Activated CD8-positive, alpha-beta memory T cell treated with anti-CD3 and anti-CD28 coated beads for 4 hours (primary cell): ENCODE results near the gene LINGO4.
A peak's percentile ranks its signal among the peaks of the same experiment; 100 is the strongest.

ENCODE experiments used
- DNase-seq, 2 donors: peaks; one replicate each; pipeline ENCODE4 v3.0.0-alpha.2; 2020; ENCODE audit warnings: low read depth in 2 of 2

LINGO4 gene, protein sequence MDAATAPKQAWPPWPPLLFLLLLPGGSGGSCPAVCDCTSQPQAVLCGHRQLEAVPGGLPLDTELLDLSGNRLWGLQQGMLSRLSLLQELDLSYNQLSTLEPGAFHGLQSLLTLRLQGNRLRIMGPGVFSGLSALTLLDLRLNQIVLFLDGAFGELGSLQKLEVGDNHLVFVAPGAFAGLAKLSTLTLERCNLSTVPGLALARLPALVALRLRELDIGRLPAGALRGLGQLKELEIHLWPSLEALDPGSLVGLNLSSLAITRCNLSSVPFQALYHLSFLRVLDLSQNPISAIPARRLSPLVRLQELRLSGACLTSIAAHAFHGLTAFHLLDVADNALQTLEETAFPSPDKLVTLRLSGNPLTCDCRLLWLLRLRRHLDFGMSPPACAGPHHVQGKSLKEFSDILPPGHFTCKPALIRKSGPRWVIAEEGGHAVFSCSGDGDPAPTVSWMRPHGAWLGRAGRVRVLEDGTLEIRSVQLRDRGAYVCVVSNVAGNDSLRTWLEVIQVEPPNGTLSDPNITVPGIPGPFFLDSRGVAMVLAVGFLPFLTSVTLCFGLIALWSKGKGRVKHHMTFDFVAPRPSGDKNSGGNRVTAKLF

DNA sequence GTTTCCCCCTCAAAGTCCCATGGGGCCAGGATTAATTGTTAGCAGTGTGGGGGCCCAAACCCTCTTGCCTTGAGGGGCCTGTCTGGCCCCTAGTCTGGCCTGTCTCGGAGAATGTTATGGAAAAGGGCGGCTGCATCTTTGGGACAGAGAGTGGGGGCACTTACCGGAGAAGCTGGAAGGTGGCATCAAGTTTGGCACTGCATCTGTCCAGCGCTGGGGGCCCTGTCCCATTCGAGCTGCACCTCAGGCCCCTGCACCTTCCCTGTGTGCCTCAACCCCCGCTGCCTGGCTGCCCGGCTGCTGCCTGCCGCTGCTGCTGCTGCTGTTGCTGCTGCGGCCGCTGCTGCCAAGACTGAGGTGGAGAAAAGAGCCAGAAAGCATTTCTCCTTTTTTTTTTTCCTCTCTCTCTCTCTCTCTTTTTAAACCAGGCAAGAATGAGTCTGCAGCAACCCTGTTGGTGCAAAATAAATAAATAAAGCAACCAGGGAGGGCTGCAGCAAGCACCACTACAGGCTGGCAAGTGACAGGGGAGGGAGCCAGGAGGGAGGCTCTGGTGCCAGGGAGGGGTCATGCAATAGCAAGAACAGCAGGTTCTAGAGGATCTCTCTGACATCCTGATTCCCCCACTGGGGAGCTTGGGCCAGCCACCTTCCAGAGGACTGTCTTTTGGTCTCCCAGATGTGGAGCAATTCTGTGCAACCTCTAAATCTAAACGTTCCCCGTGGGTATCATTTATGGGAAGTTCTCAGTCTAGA lies at the start of gene LINGO4:
TSS of gene LINGO4 (minus strand) at position 354 of the 755 bp plus-strand sequence. CDS start 2,715 bp downstream, outside the sequence.
- no peak for DNase-seq

DNA sequence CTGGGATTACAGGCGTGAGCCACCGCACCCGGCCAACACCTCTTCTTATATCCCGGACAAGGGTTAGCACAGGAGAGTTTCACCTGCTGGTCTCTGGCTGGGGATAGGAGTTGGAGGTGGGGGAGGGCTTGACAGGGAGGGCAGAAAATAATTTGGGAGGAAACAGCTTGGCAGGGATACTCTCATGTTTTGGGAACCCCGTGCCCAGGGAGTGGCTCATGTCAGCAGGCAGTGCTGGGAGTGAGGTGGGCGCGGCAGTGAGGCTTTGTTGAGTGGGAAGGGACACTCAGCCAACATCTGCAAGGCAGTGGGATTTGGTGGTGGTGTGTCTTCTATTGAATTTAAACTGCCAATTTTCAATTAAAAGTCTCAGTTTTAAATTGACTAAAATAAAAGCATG lies 49.4 kb upstream of the LINGO4 start:
- no peak for DNase-seq

DNA sequence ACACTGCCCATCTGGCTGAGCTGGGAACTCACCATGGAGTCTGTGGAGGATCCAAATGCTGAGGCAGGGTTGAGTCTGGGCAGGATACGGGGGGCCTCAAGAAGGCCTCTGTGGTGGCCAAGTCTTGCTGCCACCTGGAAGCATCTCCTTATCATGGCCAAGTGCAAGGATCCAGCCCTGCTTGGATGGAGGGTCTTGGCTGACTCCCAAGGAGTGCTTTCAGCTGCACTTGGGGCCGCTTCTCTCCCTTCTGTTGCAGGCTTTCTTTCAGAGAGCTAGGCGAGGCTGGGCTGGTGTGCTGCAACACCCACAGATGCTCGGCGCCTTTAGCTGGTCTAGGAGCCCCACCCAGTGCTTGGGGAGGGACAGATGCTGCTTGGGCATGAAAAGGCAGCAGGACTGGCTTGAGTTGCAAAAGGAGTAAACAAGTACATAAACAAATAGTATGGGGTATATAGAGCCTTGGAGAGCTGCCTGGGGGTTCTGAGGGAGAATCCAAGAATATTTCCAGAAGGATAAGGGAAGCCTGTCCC lies 48.3 kb upstream of the LINGO4 start, which contains the start of gene THEM5:
TSS of gene THEM5 (minus strand) at position 302 of the 533 bp plus-strand sequence. CDS start at position 155, 147 bp downstream.
- DNase-seq: no peak

DNA sequence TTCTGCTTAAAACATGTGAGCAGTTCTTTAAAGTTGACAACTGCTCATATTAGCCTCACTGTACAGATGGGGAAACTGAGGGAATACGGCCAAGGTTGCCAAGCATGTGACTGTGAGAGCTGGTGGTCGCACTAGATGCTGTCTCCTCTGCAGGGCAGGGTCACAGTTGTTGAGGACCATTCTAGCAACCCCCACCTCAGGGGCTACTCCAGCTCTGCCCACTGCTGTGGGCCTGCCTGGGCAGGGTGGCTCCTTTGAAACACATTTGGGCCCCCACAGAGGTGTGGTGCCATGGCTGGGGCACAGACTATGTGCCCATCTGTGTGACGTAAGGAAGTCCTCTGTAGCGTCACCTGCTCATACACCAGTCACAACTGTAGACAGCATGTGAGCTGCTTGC lies 47.5 kb upstream of the LINGO4 start:
- DNase-seq: no peak

DNA sequence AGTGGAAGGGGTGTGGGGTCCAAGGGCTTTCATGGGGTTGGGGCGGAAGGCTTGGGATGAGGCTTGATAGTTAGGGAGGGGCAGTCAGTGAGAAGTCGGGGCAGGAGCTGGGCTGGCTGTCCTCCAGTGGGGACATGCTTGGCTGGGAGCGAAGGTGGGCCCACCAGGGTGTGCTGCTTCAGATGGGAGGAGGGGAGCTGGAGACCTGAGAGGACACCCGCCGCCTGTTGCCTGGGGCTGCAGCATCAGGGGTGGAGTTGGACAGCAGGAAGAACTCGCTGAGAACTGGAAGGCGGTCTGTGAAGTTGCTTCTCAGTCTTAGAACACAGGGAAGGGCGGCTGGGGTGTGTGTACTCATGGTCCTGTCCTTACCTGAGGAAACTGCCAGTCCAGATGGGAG lies 46.7 kb upstream of the LINGO4 start:
- no peak for DNase-seq

DNA sequence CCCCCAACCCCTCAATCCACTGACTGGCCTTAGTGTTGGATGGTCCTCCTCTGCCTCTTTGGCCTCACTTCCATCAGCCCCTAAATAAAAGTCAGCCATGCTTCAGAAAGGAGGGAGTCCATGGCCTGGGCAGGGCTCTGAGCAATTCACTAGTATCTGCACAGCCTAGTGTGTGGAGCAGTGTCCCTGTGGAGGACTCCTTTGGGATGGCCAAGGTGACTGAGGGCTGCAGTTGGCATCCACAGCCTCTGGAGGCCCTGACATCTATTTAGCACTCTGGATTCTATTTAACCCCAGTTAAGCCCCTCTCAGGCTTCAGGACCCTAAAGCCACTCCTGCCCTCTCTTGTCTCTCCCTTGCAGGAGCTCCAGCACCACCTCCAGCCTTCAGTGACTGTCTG lies 44.7 kb upstream of the LINGO4 start:
- DNase-seq: no peak

DNA sequence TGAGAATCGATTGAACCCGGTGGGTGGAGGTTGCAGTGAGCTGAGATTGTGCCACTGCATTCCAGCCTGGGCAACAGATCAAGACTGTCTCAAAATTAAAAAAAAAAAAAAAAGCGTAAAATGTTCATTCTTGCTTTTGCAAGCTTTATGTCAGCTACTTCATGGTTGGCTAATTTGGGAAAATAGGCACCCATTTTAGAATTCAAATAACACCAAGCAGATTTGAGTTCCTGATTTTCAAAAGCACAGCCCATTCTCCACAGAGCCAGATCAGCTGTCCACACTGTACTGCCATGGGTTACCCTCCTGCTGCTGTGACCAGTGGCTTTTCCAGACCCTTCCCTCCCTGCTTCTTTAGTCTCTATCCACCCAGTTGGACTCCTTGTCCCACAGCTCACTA lies 43.9 kb upstream of the LINGO4 start:
- DNase-seq: no peak

DNA sequence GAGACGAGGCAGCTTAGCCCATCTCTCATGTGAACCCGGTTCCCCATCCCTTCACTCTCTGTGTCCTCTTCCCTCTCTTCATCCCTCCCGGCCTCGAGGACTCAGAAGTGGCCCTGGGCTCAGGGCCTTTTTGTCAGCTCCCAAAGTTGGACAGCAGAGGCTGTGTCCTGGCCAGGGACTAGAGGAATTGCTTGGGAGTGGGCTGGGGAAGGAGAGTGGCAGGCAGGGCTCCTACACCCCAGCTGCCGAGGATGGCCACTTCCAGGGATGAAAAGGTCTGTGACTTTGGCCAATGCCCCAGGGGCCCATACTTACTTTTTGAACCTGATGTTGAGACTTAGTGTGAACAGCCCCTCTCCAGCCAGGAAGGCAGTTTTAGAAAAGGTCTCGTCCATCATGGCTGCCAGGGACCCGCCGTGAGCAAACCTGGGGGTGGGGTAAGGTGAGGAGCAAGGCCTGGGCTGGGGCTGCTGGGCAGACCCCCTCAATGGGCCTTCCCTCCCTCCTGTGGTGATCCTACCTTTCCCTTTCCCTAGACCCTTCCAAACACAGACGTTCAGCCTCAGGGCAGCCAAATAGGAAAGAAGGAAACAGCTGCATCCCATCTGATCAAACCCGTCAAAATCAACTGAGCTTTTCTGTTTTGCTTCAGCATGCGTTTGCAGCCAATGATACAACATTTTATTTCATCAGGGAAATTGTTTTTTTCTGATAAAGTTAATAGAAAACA lies 42.8 kb upstream of the LINGO4 start:
- no peak for DNase-seq

DNA sequence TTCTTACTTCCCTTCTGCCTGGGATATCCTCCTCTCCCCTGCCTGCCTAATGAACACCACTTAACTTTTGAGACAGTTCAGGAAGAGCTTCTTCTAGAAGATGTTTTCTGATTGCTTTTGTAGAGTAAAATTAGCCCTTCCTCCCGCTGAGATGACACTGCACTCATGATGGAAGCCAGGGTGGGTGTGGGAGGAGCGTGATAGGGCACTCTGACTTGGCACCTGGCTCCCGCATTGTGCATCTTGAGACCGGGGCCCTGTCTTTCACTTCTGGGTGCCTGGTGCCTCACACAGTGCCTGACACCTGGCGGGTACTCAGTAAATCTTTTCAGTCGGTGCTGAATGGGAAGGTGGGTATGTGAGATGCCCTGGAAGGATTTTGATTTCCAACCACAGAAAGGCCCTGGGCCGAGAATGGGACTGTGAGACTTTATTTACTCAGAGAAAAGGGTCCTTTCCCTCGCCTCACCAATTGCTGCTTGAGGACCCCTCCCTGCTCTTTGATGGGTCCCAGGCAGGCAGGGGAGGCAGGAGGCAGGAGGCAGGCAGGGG lies 41.5 kb upstream of the LINGO4 start:
- DNase-seq: no peak

DNA sequence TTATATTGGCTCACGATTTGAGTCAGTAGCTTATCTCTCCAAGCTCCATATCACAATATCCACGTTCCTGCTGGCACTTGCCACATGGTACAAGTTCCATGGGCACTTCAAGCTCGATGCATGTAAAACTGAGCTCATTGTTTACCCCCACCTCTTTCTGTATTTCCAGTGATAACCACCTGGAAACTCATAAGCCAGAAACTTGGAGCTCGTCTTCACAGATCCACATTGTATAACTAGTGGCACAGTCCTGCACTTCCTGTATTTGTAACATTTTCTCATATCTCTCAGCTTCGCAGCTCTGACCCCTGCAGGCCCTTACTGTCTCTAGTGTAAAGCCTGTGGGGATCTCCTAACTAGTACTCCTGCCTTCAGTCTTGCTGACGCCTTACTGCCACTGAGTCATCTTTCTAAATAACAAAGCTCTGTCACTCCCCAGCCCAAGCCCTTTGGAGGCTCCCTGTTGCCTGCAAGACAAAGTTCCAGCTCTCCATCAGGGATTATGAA lies 40.9 kb upstream of the LINGO4 start:
- no peak for DNase-seq

DNA sequence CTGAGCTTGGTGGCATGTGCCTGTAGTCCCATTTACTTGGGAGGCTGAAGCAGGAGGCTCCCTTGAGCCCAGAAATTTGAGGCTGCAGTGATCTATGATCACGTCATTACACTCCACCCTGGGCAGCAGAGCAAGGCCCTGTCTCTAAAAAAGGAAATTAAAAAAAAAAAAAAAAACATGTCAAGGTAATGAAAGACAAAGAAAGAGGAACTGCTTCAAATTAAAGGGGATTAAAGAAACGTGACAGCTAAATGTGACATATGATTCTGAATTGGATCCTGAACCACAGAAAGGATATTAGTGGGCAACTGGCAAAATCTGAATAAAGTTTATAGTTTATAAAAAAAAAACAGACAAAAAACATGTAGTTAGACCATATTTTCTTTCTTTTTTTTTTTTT lies 38.2 kb upstream of the LINGO4 start:
- DNase-seq: no peak

DNA sequence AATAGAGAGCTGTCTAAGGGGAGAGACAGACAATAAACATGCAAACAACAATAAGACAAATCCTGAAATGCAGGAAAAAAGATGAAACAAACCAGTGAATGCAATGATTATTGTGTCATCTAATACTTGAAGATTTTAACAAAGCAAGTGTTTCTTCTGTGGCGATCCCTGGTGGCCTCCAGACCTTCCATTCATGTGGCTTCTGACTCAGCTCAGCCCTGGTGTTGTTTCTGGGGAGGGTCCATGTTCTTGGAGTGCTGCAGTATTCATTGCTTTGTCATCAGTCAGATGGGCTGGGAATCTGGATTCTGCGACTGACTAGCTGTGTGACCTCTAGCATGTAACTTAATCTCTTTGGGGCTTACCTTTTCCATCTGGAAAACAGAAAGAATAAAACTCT lies 35.9 kb upstream of the LINGO4 start:
- no peak for DNase-seq

DNA sequence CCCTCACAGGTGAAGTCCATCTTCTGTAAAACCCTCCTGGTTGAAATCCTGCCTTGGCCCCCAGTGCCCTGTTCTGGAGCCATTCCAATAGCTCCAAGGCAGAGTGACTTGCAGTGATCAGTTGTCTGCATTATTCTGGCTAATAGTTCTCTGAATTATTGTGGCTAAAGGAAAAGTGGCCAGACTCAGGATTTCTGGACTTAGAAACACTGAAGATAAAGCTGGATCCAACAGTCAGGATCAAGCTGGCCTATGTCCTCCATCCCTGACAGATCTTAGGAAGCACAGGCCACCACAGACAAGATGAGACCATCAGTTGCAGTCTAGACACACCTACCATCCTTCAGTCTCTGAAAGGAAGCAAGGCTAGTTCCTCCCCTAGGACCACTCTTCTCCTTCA lies 35.2 kb upstream of the LINGO4 start:
- no peak for DNase-seq

DNA sequence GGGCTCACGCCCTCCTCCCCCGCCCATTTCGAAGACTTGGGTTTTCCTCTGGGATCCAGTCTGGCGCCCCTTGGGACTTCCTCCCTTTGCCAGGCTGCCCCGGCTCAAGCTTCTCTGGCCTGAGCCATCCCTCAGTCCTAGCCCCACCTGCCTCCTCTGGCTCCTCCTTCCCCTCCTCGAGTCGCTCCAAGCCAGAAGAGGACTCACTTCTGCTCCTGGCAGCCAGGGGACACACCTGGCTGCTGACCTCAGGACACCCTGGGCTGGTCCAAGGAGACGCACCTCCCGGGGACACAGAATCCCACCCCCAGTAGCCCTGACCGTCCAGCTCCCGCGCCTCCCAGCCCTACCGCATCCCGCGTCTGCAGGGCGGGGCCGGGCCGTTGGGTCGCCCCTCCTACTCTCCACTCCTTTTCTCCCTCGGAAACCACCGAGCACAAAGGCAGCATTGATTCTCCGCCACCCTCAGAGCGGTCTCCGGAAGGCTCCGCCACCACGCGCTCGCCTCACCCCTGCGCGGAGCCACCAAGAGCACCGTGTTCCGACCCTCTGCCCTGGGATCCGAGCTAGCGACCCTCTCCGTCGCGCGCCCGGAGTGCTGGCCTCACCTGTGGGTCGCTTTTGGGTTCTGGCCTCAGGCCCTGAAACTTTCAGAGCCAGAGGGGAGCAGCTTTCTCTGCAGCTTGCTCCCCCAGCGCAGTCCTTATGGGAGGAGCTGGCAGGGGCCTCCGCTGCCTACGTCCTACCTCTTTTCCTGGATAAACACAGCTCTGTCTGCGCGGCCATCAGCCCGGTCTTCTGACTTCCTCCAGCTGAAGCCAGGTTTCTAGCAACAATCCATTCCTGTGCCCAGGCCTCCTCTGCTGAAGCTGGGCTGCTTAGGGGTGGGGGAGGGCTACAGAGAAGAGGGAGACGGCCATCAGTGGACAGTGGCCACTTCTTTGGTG lies 34.5 kb upstream of the LINGO4 start, which contains the start of gene C2CD4D:
TSS of gene C2CD4D (minus strand) at position 364 of the 947 bp plus-strand sequence. CDS start 831 bp downstream, outside the sequence.
- peak in 1 of 2 donors; percentile 46 for DNase-seq

DNA sequence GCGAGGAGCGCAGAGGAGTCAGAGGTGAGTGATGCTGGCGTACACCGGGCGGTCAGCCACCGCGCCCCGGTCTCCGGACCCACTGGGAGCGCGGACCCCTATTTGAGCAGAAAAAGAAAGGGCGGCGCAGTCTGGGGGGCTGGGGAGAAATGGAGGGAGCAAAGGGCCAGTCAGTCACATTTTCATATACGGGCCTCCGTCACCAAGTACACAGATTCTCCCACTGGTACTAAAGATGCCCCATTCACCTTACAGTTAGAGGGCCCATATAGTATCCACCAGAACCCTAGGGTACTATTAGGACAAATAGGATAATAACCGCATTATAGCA lies 33.8 kb upstream of the LINGO4 start:
- no peak for DNase-seq

DNA sequence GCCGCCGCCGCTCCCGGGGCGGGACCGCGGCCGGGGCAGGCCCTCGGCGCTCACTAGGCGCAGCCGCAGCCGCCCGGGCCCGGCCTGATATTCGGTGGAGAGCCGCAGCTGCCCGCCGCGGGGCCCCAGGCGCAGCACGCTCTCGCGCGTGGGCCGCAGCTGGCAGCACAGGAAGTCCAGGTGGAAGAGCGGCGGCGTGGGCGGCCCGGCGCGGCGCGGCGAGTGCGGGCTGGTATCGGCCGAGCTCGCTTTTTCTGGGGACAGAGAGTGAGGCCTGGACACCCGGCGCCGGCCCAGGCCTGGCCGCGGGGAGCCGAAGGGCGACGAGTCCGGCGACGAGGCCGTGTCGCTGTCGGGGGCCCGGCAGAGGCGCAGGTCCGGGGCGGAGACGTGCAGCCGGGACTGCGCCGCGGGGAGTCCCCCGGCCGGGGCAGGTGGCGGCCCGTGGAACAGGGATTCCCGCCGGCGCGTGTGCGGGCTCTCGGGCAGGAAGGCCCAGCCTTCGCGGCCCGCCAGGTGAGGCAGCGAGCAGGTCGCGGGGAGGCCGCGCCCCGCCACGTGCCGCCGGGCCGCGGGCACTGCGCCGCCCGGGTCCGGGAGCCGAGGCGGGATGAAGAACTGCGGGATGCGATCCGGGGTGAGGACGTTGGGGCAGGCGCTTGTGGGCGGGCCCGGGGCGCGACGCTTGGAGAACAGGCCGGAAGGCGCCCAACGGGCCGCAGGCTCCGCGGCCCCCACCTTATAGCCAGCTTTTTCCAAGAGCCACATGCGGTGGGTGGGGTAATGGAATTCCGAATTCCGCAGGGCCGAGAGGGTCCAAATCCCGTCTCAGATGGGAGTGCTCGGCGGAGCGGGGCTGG lies 33.2 kb upstream of the LINGO4 start:
- no peak for DNase-seq

DNA sequence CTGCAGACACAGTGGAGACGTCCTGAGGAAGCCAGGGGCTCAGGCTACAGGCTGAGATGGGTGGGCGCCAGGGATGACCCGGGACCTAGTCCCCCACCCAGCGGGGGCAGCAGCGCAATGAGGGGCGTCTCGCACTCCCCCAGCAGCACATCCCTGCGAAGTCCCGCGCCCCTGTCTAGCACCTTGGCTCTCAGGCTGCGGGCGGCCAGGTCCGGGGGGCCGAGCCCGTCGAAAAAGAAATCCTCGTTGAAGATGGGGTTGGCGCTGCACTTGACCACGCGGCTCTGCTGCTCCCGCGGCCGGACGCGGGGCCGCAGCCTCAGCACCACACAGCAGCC lies 32.6 kb upstream of the LINGO4 start:
- no peak for DNase-seq

DNA sequence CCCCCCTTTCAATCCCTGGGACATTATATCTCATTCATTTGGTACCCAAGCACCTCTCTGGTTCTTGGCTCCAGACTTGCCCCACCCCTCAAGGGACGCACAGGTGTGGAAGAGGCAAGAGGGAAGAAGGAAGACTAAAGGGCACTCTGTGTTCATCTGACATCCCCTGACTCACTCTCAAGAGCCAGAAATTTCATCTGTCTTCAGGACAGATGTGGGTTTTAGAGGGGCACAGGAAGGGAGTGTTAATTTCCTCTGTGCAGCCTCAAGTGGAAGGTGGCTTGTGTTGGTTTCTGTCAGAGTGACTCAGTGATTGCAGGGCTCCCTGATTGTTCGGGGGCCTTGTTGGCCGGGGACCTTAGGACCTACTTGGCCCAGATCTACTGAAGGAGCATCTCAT lies 32.0 kb upstream of the LINGO4 start:
- DNase-seq: no peak

DNA sequence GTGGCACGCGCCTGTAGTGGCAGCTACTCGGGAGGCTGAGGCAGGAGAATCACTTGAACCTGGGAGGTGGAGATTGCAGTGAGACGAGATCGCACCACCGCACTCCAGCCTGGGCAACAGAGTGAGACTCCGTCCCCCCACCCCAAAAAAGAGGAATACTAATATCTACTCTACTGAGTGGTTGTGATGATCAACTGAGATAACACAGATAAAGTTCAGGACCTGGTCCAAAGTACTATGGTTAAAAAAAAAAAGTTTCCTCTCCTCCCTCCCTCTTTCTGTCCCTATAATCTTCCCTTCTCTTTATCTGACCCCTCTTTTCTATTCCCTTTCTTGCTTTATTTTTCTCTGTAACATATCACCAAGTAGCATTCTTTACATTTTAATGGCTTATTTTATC lies 30.4 kb upstream of the LINGO4 start:
- DNase-seq: no peak
